Neural progenitor cell (in vitro differentiated cells): ENCODE results near the gene ERVK3-1.

ENCODE experiments used
- CTCF ChIP-seq: fragments of 200-600 bp; sonication (generic); IDR thresholded peaks from 2 replicates; pipeline ENCODE4 v1.5.1; 2017; ENCODE audit warnings: antibody characterized with exemption, mild to moderate bottlenecking
- EZH2 ChIP-seq: fragments of 200-600 bp; sonication (generic); IDR thresholded peaks from 2 replicates; pipeline ENCODE4 v1.6.1; 2017; ENCODE audit warnings: antibody characterized with exemption, mild to moderate bottlenecking, moderate library complexity

DNA sequence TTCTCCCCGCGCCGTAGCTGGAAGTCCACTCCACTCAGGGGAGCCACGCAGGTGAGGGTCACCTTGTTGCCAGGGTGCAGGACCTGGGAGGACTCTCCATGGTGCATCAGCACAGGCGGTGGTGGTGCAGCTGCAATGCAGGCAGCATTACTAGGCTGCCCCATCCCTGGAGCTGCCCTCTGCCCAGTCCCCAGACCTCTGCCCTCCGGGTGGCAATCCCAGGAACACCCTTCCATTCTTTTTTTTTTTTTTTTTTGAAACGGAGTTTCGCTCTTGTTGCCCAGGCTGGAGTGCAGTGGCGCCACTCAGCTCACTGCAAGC is 46.3 kb downstream of the ERVK3-1 start:
- TF ChIP-seq CTCF (no peak), EZH2 (no peak)
